ENCODE measurements around the gene NDUFA13. TPM values are rescaled to one million over a fixed set of nuclear protein-coding genes. Genes with fewer than 3 reads are reported as not detected.

Gene NDUFA13
- total RNA-seq, 1 experiment from 2014 or later: 203 TPM

GRCh38 chr19:19490214-19490968 lies 25.6 kb upstream of the NDUFA13 start:
- ChIA-PET POLR2A (ENCODE audit: unreplicated experiment) (interaction anchor here (0.5 kb wide), 1 partner anchor 179 kb away, joined by 3 read pairs; the partner anchor contains the start of gene ZNF101), CTCF (interaction anchor here (0.6 to 1.4 kb wide), 6 partner anchors 45 to 344 kb away, joined by 3 to 23 read pairs (median 4); no protein-coding TSS in a partner anchor)
- peak; percentile 65 to 70 for DNase-seq
- BruUV-seq (replicated peaks): no TSS peak
- Histone ChIP-seq H3F3A (ENCODE audit: insufficient read depth, low read depth) (peaks cover 28% of the 10 kb centered on the region), H4K20me1 (ENCODE audit: insufficient read depth) (peaks cover 19% of the 10 kb centered on the region), H3K27me3 (ENCODE audit: insufficient read depth, low read depth) (no peaks in the 10 kb centered on the region), H2AFZ (no peak overlapping the region), H3K9me2 (ENCODE audit: insufficient read depth) (no peaks in the 10 kb centered on the region), H3K79me2 (ENCODE audit: low read depth) (peaks cover 30% of the 10 kb centered on the region), H3K4me2 (0 out of 2 replicates have a peak overlapping the region, but pooled peaks have one; percentile 11), H3K27ac (peak overlapping the region; percentile 70), H3K4me1 (replicated peaks; ENCODE audit: insufficient read depth) (peaks cover 23% of the 10 kb centered on the region), H3K4me3 (no peak overlapping the region), H3K9me3 (ENCODE audit: insufficient read depth, low read depth) (no peaks in the 10 kb centered on the region), H3K36me3 (ENCODE audit: low read depth) (no peaks in the 10 kb centered on the region)
- TF ChIP-seq CTCF (conservative IDR thresholded peaks at IDR 0.05) (peak; percentile 95), EZH2 (IDR thresholded peaks at IDR 0.05; ENCODE audit: low read depth) (no peak)
- intact Hi-C loops (cut with micrococcal nuclease; ENCODE audit: unreplicated experiment): loop anchor here (1.0 kb wide), 1 partner anchor 123 kb away; no protein-coding TSS in a partner anchor

- H2AFZ ChIP-seq: no peak overlapping the region
- no peak overlapping the region for H3K4me3 ChIP-seq
- H3K9me2 ChIP-seq (ENCODE audit: insufficient read depth): no peaks in the 10 kb centered on the region
- H3K36me3 ChIP-seq (ENCODE audit: low read depth): 0 out of 2 replicates have a peak, but pooled peaks cover 5% of the 10 kb centered on the region
- H3K4me1 ChIP-seq (replicated peaks; ENCODE audit: insufficient read depth): peaks cover 23% of the 10 kb centered on the region
- no peak overlapping the region for H3K27ac ChIP-seq
- CTCF ChIA-PET: interaction anchor here (0.5 to 1.4 kb wide), 4 partner anchors 119 to 345 kb away, joined by 3 to 23 read pairs (median 6); no protein-coding TSS in a partner anchor
- no peaks in the 10 kb centered on the region for H3K27me3 ChIP-seq (ENCODE audit: insufficient read depth, low read depth)
- peaks cover 26% of the 10 kb centered on the region for H4K20me1 ChIP-seq (ENCODE audit: insufficient read depth)
- TF ChIP-seq CTCF (conservative IDR thresholded peaks at IDR 0.05) (no peak), EZH2 (IDR thresholded peaks at IDR 0.05; ENCODE audit: low read depth) (no peak)
- POLR2A ChIA-PET (ENCODE audit: unreplicated experiment): no interaction called here
- intact Hi-C loops (cut with micrococcal nuclease; ENCODE audit: unreplicated experiment): no loop called here
- H3K4me2 ChIP-seq: no peak overlapping the region
- H3K9me3 ChIP-seq (ENCODE audit: insufficient read depth, low read depth): no peaks in the 10 kb centered on the region
- peaks cover 30% of the 10 kb centered on the region for H3K79me2 ChIP-seq (ENCODE audit: low read depth)
- no TSS peak for BruUV-seq (replicated peaks)
- DNase-seq: no peak
- peaks cover 28% of the 10 kb centered on the region for H3F3A ChIP-seq (ENCODE audit: insufficient read depth, low read depth)
Observed at GRCh38 chr19:19491321-19492025, 24.6 kb upstream of the NDUFA13 start.

- H4K20me1 ChIP-seq (ENCODE audit: insufficient read depth): peaks cover 26% of the 10 kb centered on the region
- ChIA-PET POLR2A (ENCODE audit: unreplicated experiment) (no interaction called here), CTCF (interaction anchor here (0.6 kb wide), 1 partner anchor 125 kb away, joined by 4 read pairs; no protein-coding TSS in a partner anchor)
Observed at GRCh38 chr19:19492026-19492610, 23.9 kb upstream of the NDUFA13 start.

More at GRCh38 chr19:19492026-19492610, 23.9 kb upstream of the NDUFA13 start:
- peaks cover 30% of the 10 kb centered on the region for H3K79me2 ChIP-seq (ENCODE audit: low read depth)
- no peak overlapping the region for H3K4me3 ChIP-seq
- no peak overlapping the region for H2AFZ ChIP-seq
- no peaks in the 10 kb centered on the region for H3K9me2 ChIP-seq (ENCODE audit: insufficient read depth)
- peaks cover 23% of the 10 kb centered on the region for H3K4me1 ChIP-seq (replicated peaks; ENCODE audit: insufficient read depth)
- TF ChIP-seq EZH2 (IDR thresholded peaks at IDR 0.05; ENCODE audit: low read depth) (no peak), CTCF (conservative IDR thresholded peaks at IDR 0.05) (no peak)
- H3K27me3 ChIP-seq (ENCODE audit: insufficient read depth, low read depth): no peaks in the 10 kb centered on the region
- H3F3A ChIP-seq (ENCODE audit: insufficient read depth, low read depth): peaks cover 28% of the 10 kb centered on the region
- H3K36me3 ChIP-seq (ENCODE audit: low read depth): peaks cover 5% of the 10 kb centered on the region; the same call in 1 of the 2 replicates
- BruUV-seq (replicated peaks): no TSS peak
- DNase-seq: no peak
- no peak overlapping the region for H3K27ac ChIP-seq
- intact Hi-C loops (cut with micrococcal nuclease; ENCODE audit: unreplicated experiment): no loop called here
- H3K9me3 ChIP-seq (ENCODE audit: insufficient read depth, low read depth): no peaks in the 10 kb centered on the region
- H3K4me2 ChIP-seq: no peak overlapping the region
